Heart left ventricle (tissue), 13 donors: ENCODE data around the gene DCUN1D3.

Experiments
- POLR2A ChIP-seq, 2 donors: fragments of 450-650 bp; IDR thresholded peaks; one replicate each; pipeline ENCODE4 v1.6.1; 2017; ENCODE audit warnings: antibody characterized with exemption in 2 of 2, mild to moderate bottlenecking in 2 of 2, moderate library complexity in 2 of 2
- TF ChIP-seq, protein P1 (sequence below), 12 donors: fragments of 200-600 bp; sonication (generic) in 4 of 12; IDR thresholded peaks; one replicate each; pipeline versions ENCODE4 v1.5.0 to v1.8.0; 2018 to 2022; ENCODE audit warnings: antibody characterized with exemption in 12 of 12, mild to moderate bottlenecking in 5 of 12
- donor health status: ischemic (EF 13 %, LVEDD 7.1; RV severe dilation, severe dysfunction).
- donor health status: DM: no; HTN: yes; CAD: no.
- donor health status: DM: no; HTN: no; CAD: no.
- donor health status: ischemic (EF 25% LVEDD 6.9; RV normal size, moderate dysfunction).
- donor health status: ischemic (EF 25% LVEDD 5.7; RV mildly dilated, moderate dysfunction).
- donor health status: ischemic (EF 35%, LVEDD 5.7; RV mildly dilated, moderate dysfunction).
- donor health status: nonischemic (EF 11% LVEDD 7.7; RV severe dilation, severe dysfunction).
- donor health status: DM: yes; HTN: yes; CAD: no.
- donor health status: PGD.
- donor health status: ischemic (EF 29% LVEDD 5.4; RV normal size, mild dysfunction).
- donor health status: nonischemic (EF 23%, LVEDD 6.1; RV moderate dilation, normal function).

DNA sequence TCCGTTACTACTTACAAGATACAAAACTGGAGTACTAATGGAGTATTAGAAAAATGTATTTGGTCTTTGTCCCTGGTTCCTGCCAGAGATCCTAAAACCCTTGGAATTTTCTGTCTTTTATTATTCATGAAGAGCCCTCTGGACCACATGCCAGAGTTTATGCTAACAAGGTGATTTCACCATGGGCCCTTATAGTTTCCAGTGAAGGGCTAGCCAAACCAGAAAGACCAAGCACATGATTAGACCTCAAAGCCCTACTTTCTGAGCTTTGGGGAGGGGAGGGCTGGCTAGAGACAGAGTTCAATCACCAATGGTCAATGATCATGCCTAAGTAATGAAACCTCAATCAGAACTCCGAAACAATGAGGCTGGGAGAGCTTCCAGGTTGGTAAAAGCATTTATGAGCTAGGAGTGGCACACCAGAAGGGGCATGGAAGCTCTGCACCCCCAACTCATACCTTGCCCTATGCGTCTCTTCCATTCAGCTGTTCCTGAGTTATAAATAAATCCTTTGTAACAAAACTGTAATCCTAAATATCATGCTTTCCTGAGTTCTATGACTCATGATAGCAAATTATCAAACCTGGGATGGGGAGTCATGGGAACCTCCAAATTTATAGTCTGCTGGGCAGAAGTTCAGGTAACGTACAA lies 10.4 kb downstream of the DCUN1D3 start:
- TF ChIP-seq POLR2A (IDR thresholded peaks at IDR 0.05): no peak
- TF ChIP-seq, protein P1, sequence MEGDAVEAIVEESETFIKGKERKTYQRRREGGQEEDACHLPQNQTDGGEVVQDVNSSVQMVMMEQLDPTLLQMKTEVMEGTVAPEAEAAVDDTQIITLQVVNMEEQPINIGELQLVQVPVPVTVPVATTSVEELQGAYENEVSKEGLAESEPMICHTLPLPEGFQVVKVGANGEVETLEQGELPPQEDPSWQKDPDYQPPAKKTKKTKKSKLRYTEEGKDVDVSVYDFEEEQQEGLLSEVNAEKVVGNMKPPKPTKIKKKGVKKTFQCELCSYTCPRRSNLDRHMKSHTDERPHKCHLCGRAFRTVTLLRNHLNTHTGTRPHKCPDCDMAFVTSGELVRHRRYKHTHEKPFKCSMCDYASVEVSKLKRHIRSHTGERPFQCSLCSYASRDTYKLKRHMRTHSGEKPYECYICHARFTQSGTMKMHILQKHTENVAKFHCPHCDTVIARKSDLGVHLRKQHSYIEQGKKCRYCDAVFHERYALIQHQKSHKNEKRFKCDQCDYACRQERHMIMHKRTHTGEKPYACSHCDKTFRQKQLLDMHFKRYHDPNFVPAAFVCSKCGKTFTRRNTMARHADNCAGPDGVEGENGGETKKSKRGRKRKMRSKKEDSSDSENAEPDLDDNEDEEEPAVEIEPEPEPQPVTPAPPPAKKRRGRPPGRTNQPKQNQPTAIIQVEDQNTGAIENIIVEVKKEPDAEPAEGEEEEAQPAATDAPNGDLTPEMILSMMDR (IDR thresholded peaks at IDR 0.05): no peak
